HL-60 (cell line): Measurements from ENCODE around the gene ERCC6L2.

ENCODE experiments used
- DNase-seq, 2 experiments: peaks; one replicate each; pipeline ENCODE4 v3.0.0-alpha.2; 2010 to 2020; ENCODE audit warnings: low read depth in 1 of 2, low spot score in 1 of 2
- H3K27ac ChIP-seq: fragments of 250-450 bp; sonication (Bioruptor Pico); replicated peaks from 2 replicates; pipeline ENCODE4 v1.5.1; 2020; ENCODE audit warnings: mild to moderate bottlenecking, moderate library complexity
- H3K27me3 ChIP-seq: fragments of 250-450 bp; sonication (Bioruptor Pico); 2 replicates; pipeline ENCODE4 v1.5.1; 2021; ENCODE audit warnings: mild to moderate bottlenecking, moderate library complexity; ENCODE audit not compliant: insufficient read depth, poor library complexity, severe bottlenecking
- H3K4me3 ChIP-seq: replicated peaks from 2 replicates; pipeline ENCODE4 v1.5.1; 2011; ENCODE audit warnings: mild to moderate bottlenecking, control low read depth, low read length; ENCODE audit not compliant: insufficient read depth
- CTCF ChIP-seq: IDR thresholded peaks from one replicate; pipeline ENCODE4 v1.5.1; 2011; ENCODE audit warnings: low read length, control low read depth, inconsistent platforms; ENCODE audit not compliant: insufficient read depth
- GABPA ChIP-seq: IDR thresholded peaks from 2 replicates; pipeline ENCODE4 v1.6.1; 2012; ENCODE audit warnings: low read depth
- POLR2AphosphoS5 ChIP-seq: IDR thresholded peaks from 2 replicates; pipeline ENCODE4 v1.6.1; 2012; ENCODE audit warnings: low read depth
- SPI1 ChIP-seq: IDR thresholded peaks from 2 replicates; pipeline ENCODE4 v1.6.1; 2012; ENCODE audit warnings: low read depth, mild to moderate bottlenecking, borderline replicate concordance
- TF ChIP-seq, protein P1 (sequence below): IDR thresholded peaks from 2 replicates; pipeline ENCODE4 v1.6.1; 2012; ENCODE audit warnings: low read depth; ENCODE audit not compliant: insufficient replicate concordance

ERCC6L2 gene

DNA sequence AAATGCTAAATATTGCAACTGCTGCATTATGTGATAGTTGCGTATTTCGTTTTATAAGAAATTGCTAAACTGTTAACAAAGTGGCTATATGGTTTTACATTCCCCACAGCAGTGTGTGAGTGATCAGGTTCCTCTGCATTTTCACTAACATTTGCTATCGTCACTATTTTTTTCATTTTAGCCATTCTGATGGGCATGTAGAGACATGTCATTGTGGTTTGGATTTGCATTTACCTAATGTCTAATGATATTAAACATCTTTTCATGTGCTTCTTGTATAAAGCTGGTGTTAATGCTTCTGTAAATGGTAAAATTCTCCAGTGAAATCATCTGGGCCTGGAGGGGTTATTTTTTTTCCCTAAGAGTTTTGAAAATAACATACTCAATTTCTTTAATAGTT is 61.6 kb downstream of the ERCC6L2 start:
- no peaks in the 10 kb centered on the region for H3K27me3 ChIP-seq
- DNase-seq: no peak
- H3K27ac ChIP-seq: no peak overlapping the region
- TF ChIP-seq GABPA: no peak
- TF ChIP-seq SPI1: no peak
- TF ChIP-seq POLR2AphosphoS5: no peak
- TF ChIP-seq CTCF: no peak
- TF ChIP-seq, protein P1, sequence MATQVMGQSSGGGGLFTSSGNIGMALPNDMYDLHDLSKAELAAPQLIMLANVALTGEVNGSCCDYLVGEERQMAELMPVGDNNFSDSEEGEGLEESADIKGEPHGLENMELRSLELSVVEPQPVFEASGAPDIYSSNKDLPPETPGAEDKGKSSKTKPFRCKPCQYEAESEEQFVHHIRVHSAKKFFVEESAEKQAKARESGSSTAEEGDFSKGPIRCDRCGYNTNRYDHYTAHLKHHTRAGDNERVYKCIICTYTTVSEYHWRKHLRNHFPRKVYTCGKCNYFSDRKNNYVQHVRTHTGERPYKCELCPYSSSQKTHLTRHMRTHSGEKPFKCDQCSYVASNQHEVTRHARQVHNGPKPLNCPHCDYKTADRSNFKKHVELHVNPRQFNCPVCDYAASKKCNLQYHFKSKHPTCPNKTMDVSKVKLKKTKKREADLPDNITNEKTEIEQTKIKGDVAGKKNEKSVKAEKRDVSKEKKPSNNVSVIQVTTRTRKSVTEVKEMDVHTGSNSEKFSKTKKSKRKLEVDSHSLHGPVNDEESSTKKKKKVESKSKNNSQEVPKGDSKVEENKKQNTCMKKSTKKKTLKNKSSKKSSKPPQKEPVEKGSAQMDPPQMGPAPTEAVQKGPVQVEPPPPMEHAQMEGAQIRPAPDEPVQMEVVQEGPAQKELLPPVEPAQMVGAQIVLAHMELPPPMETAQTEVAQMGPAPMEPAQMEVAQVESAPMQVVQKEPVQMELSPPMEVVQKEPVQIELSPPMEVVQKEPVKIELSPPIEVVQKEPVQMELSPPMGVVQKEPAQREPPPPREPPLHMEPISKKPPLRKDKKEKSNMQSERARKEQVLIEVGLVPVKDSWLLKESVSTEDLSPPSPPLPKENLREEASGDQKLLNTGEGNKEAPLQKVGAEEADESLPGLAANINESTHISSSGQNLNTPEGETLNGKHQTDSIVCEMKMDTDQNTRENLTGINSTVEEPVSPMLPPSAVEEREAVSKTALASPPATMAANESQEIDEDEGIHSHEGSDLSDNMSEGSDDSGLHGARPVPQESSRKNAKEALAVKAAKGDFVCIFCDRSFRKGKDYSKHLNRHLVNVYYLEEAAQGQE: no peak
- no peak overlapping the region for H3K4me3 ChIP-seq

GRCh38 chr9:95938724-95939123 is 63.2 kb downstream of the ERCC6L2 start:
- no peaks in the 10 kb centered on the region for H3K27me3 ChIP-seq
- no peak for DNase-seq
- no peak overlapping the region for H3K27ac ChIP-seq
- TF ChIP-seq SPI1: no peak
- no peak for TF ChIP-seq POLR2AphosphoS5
- no peak for TF ChIP-seq GABPA
- TF ChIP-seq CTCF: no peak
- TF ChIP-seq, protein P1: no peak
- H3K4me3 ChIP-seq: no peak overlapping the region

GRCh38 chr9:95939472-95939871 is 64.0 kb downstream of the ERCC6L2 start:
- no peak overlapping the region for H3K27ac ChIP-seq
- DNase-seq: no peak
- no peak overlapping the region for H3K4me3 ChIP-seq
- H3K27me3 ChIP-seq: no peaks in the 10 kb centered on the region
- no peak for TF ChIP-seq GABPA
- TF ChIP-seq POLR2AphosphoS5: no peak
- TF ChIP-seq, protein P1: no peak
- no peak for TF ChIP-seq SPI1
- no peak for TF ChIP-seq CTCF
